ENCODE data around the gene UBE2E1.

Gene UBE2E1

GRCh38 chr3:23807424-23808015, 1.8 kb downstream of the UBE2E1 start:
- peak overlapping the region; percentile 53 for H3K27ac ChIP-seq (ENCODE audit: insufficient read depth, low read depth, low read length, poor library complexity, severe bottlenecking)
- WGBS, 2 experiments = 38 to 45% methylated on average over 5 of the region's 5 CpGs
- peaks cover 25% of the 10 kb centered on the region for H3K4me1 ChIP-seq (ENCODE audit: control insufficient read depth, insufficient read depth, low read length)

GRCh38 chr3:23808525-23808924, 2.8 kb downstream of the UBE2E1 start:
- peaks cover 4% of the 10 kb centered on the region for H3K36me3 ChIP-seq (ENCODE audit: control insufficient read depth, insufficient read depth, low read length)
- no peak overlapping the region for H3K4me3 ChIP-seq (ENCODE audit: insufficient read depth, low read depth, low read length)
- 78% methylated on average over 5 of the region's 5 CpGs for WGBS, 2 experiments
- H3K27ac ChIP-seq (ENCODE audit: insufficient read depth, low read depth, low read length, poor library complexity, severe bottlenecking) = no peak overlapping the region
- H3K27me3 ChIP-seq (ENCODE audit: control insufficient read depth, insufficient read depth, low read length, poor library complexity, severe bottlenecking) = no peaks in the 10 kb centered on the region
- H3K4me1 ChIP-seq (ENCODE audit: control insufficient read depth, insufficient read depth, low read length) = peaks cover 25% of the 10 kb centered on the region
- H3K9me3 ChIP-seq (ENCODE audit: control insufficient read depth, low read length) = no peaks in the 10 kb centered on the region

More at GRCh38 chr3:23807424-23808015, 1.8 kb downstream of the UBE2E1 start:
- H3K36me3 ChIP-seq (ENCODE audit: control insufficient read depth, insufficient read depth, low read length) = peaks cover 4% of the 10 kb centered on the region
- no peaks in the 10 kb centered on the region for H3K27me3 ChIP-seq (ENCODE audit: control insufficient read depth, insufficient read depth, low read length, poor library complexity, severe bottlenecking)
- peak overlapping the region; percentile 83 for H3K4me3 ChIP-seq (ENCODE audit: insufficient read depth, low read depth, low read length)
- H3K9me3 ChIP-seq (ENCODE audit: control insufficient read depth, low read length) = no peaks in the 10 kb centered on the region

- Histone ChIP-seq H3K27ac (ENCODE audit: insufficient read depth, low read depth, low read length, poor library complexity, severe bottlenecking) (no peak overlapping the region), H3K9me3 (ENCODE audit: control insufficient read depth, low read length) (no peaks in the 10 kb centered on the region), H3K4me3 (ENCODE audit: insufficient read depth, low read depth, low read length) (peak overlapping the region; percentile 43), H3K27me3 (ENCODE audit: control insufficient read depth, insufficient read depth, low read length, poor library complexity, severe bottlenecking) (no peaks in the 10 kb centered on the region), H3K36me3 (ENCODE audit: control insufficient read depth, insufficient read depth, low read length) (peaks cover 4% of the 10 kb centered on the region), H3K4me1 (ENCODE audit: control insufficient read depth, insufficient read depth, low read length) (peaks cover 25% of the 10 kb centered on the region)
- 58 to 67% methylated on average over 2 of the region's 2 CpGs for WGBS, 2 experiments
Measured at GRCh38 chr3:23809294-23809693, 3.5 kb downstream of the UBE2E1 start.

DNA sequence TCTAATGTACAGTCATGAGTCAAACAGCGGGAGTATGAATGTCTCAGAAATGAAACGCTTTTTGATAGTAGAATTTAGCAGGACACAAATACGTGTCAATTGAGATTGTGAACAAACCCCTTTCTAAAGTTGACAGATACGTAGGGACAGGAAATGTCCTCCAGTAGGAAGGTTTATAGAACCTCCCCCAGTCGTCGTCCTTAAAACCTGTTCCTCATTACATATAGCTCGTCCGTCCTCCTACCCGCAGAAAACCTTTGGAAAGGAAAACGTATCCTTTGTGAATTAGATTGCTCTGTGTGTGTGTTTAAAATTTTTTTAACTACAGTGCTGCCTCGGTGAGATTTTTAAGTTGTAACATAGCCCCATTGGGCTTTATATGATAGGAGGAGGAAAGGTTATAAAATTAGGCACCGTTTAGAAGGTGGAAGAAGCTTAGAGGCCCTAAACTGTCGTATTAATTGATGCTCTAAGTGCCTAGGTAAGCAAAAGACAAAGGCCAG, 4.1 kb downstream of the UBE2E1 start:
- Histone ChIP-seq H3K9me3 (ENCODE audit: control insufficient read depth, low read length) (no peaks in the 10 kb centered on the region), H3K4me1 (ENCODE audit: control insufficient read depth, insufficient read depth, low read length) (peaks cover 25% of the 10 kb centered on the region), H3K4me3 (ENCODE audit: insufficient read depth, low read depth, low read length) (peak overlapping the region; percentile 43), H3K27ac (ENCODE audit: insufficient read depth, low read depth, low read length, poor library complexity, severe bottlenecking) (peak overlapping the region; percentile 58), H3K36me3 (ENCODE audit: control insufficient read depth, insufficient read depth, low read length) (peaks cover 4% of the 10 kb centered on the region), H3K27me3 (ENCODE audit: control insufficient read depth, insufficient read depth, low read length, poor library complexity, severe bottlenecking) (no peaks in the 10 kb centered on the region)
- 34 to 36% methylated on average over 13 of the region's 13 CpGs for WGBS, 2 experiments

GRCh38 chr3:23810343-23811184, 4.8 kb downstream of the UBE2E1 start:
- Histone ChIP-seq H3K27ac (ENCODE audit: insufficient read depth, low read depth, low read length, poor library complexity, severe bottlenecking) (peak overlapping the region; percentile 58), H3K9me3 (ENCODE audit: control insufficient read depth, low read length) (no peaks in the 10 kb centered on the region), H3K27me3 (ENCODE audit: control insufficient read depth, insufficient read depth, low read length, poor library complexity, severe bottlenecking) (no peaks in the 10 kb centered on the region), H3K36me3 (ENCODE audit: control insufficient read depth, insufficient read depth, low read length) (peaks cover 4% of the 10 kb centered on the region), H3K4me1 (ENCODE audit: control insufficient read depth, insufficient read depth, low read length) (peaks cover 25% of the 10 kb centered on the region), H3K4me3 (ENCODE audit: insufficient read depth, low read depth, low read length) (peak overlapping the region; percentile 43)
- WGBS, 2 experiments = 1% methylated on average over 78 of the region's 78 CpGs

- 39 to 41% methylated on average over 9 of the region's 10 CpGs for WGBS, 2 experiments
Measured at GRCh38 chr3:23811185-23811527, 5.4 kb downstream of the UBE2E1 start.

DNA sequence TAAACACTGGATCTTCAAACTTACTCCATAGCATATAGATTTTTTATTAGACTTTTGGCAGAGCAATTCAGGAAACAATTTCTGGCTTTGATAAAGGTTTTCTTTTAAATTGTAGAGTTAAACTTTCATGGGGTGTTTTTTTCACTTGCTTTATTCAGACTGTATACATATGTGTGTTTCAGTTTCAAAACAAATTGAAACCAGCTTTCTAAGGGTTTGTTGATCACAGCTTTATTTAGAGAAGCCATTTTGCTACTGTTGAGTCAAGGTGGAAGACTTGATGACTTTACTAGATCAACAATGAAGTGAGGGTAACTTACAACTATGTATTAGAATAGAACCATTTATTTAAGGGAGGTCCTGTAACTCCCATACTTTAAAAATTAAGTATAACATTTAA, 6.2 kb downstream of the UBE2E1 start:
- no peaks in the 10 kb centered on the region for H3K9me3 ChIP-seq (ENCODE audit: control insufficient read depth, low read length)
- no peaks in the 10 kb centered on the region for H3K27me3 ChIP-seq (ENCODE audit: control insufficient read depth, insufficient read depth, low read length, poor library complexity, severe bottlenecking)
- H3K27ac ChIP-seq (ENCODE audit: insufficient read depth, low read depth, low read length, poor library complexity, severe bottlenecking) = no peak overlapping the region
- no peak overlapping the region for H3K4me3 ChIP-seq (ENCODE audit: insufficient read depth, low read depth, low read length)
- H3K4me1 ChIP-seq (ENCODE audit: control insufficient read depth, insufficient read depth, low read length) = peaks cover 25% of the 10 kb centered on the region
- H3K36me3 ChIP-seq (ENCODE audit: control insufficient read depth, insufficient read depth, low read length) = peaks cover 12% of the 10 kb centered on the region

More at GRCh38 chr3:23811185-23811527, 5.4 kb downstream of the UBE2E1 start:
- Histone ChIP-seq H3K27ac (ENCODE audit: insufficient read depth, low read depth, low read length, poor library complexity, severe bottlenecking) (no peak overlapping the region), H3K36me3 (ENCODE audit: control insufficient read depth, insufficient read depth, low read length) (peaks cover 10% of the 10 kb centered on the region), H3K27me3 (ENCODE audit: control insufficient read depth, insufficient read depth, low read length, poor library complexity, severe bottlenecking) (no peaks in the 10 kb centered on the region), H3K4me3 (ENCODE audit: insufficient read depth, low read depth, low read length) (peak overlapping the region; percentile 43), H3K4me1 (ENCODE audit: control insufficient read depth, insufficient read depth, low read length) (peaks cover 25% of the 10 kb centered on the region), H3K9me3 (ENCODE audit: control insufficient read depth, low read length) (no peaks in the 10 kb centered on the region)

DNA sequence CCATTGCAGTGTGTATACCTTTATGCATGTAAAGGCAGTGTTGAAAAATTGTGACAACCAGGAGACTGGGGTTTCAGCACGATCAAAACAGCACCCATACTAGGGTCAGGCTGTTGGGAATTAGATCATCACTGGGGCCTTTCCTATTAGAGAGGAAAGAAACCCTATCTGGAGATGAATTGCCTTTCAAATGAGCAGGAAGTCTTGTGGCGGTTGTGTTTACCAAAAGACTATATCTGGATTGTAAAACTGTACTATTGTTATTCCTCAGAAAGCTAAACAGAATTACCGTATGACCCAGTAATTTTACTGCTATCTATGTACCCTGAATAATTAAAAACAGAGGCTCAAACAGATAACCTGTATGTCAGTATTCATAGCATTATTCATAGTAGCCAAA, 10.1 kb downstream of the UBE2E1 start:
- peaks cover 25% of the 10 kb centered on the region for H3K4me1 ChIP-seq (ENCODE audit: control insufficient read depth, insufficient read depth, low read length)
- WGBS, 2 experiments = 97 to 99% methylated on average over 3 of the region's 3 CpGs
- H3K9me3 ChIP-seq (ENCODE audit: control insufficient read depth, low read length) = no peaks in the 10 kb centered on the region
- H3K27me3 ChIP-seq (ENCODE audit: control insufficient read depth, insufficient read depth, low read length, poor library complexity, severe bottlenecking) = no peaks in the 10 kb centered on the region
- no peak overlapping the region for H3K27ac ChIP-seq (ENCODE audit: insufficient read depth, low read depth, low read length, poor library complexity, severe bottlenecking)
- peaks cover 12% of the 10 kb centered on the region for H3K36me3 ChIP-seq (ENCODE audit: control insufficient read depth, insufficient read depth, low read length)
- no peak overlapping the region for H3K4me3 ChIP-seq (ENCODE audit: insufficient read depth, low read depth, low read length)

GRCh38 chr3:23816721-23817120, 11.0 kb downstream of the UBE2E1 start:
- Histone ChIP-seq H3K36me3 (ENCODE audit: control insufficient read depth, insufficient read depth, low read length) (peaks cover 12% of the 10 kb centered on the region), H3K27ac (ENCODE audit: insufficient read depth, low read depth, low read length, poor library complexity, severe bottlenecking) (no peak overlapping the region), H3K27me3 (ENCODE audit: control insufficient read depth, insufficient read depth, low read length, poor library complexity, severe bottlenecking) (no peaks in the 10 kb centered on the region), H3K4me1 (ENCODE audit: control insufficient read depth, insufficient read depth, low read length) (peaks cover 20% of the 10 kb centered on the region), H3K4me3 (ENCODE audit: insufficient read depth, low read depth, low read length) (no peak overlapping the region), H3K9me3 (ENCODE audit: control insufficient read depth, low read length) (no peaks in the 10 kb centered on the region)
- WGBS, 2 experiments = 67% methylated on average over 2 of the region's 2 CpGs; no CpG with 5 or more reads in 1 of the 2 experiments

- WGBS, 2 experiments = 93 to 94% methylated on average over 3 of the region's 3 CpGs
- Histone ChIP-seq H3K27me3 (ENCODE audit: control insufficient read depth, insufficient read depth, low read length, poor library complexity, severe bottlenecking) (no peaks in the 10 kb centered on the region), H3K27ac (ENCODE audit: insufficient read depth, low read depth, low read length, poor library complexity, severe bottlenecking) (no peak overlapping the region), H3K4me3 (ENCODE audit: insufficient read depth, low read depth, low read length) (no peak overlapping the region), H3K9me3 (ENCODE audit: control insufficient read depth, low read length) (no peaks in the 10 kb centered on the region), H3K4me1 (ENCODE audit: control insufficient read depth, insufficient read depth, low read length) (peaks cover 13% of the 10 kb centered on the region), H3K36me3 (ENCODE audit: control insufficient read depth, insufficient read depth, low read length) (peaks cover 8% of the 10 kb centered on the region)
Measured at GRCh38 chr3:23817508-23818223, 11.9 kb downstream of the UBE2E1 start.

Data from ectodermal cell (in vitro differentiated cells).